ENCODE data around the gene CDC42BPB. TPM values are rescaled to one million over a fixed set of nuclear protein-coding genes. Genes with fewer than 3 reads are reported as not detected.

Gene CDC42BPB
- total and polyA plus RNA-seq, 2 of the 13 experiments (the other 11 are each of a cell fraction or from before 2014, with no cell fraction given): 19.7 to 32.3 TPM

DNA sequence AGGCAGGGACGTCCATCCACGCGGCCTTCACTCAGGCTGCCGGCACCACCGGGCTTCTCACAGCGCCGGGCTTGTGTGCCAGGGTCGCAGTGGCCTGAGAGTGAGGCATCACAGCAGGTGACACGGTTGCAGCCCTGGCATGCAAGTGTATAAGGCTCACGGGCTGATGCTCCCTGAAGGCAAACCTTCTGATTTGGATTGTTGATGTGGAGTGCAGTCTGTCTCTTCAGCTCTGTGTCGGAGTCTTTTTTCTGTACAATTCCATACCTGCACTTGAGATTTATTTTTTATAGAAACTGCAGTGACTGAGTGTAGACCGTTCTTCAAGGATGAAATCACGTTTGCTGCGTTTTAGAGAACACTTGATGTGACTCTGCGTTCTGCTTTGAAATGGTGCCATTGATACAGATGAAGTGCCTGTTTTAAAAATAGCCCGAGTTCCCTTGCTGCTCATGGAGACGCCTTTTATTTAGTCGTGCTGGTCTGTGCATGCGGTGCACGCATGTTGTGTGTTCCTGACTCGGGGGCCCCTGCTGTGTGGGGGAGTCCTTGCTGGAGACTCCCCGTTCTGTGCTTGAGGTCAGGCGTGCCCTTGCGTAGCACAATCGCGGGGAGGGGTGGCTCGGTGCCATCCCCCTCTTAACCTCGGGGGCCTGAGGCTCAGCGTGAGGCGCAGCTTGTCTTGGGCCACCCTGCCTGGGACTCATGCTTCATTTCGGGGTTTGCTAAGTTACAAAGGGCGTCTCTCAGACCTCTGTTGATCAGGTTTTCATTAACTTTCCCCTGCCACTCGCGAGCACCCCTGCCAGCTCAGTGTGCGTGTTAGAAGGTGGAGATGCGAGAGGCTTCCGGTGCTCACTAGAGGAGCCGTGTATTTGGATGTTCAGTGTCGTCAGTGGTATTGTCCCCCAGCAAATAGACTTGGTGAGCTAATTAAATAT, 156.4 kb downstream of the CDC42BPB start:
- POLR2A ChIA-PET: no interaction called here
- no peak overlapping the region for H3K27ac ChIP-seq (ENCODE audit: extremely low read length, insufficient read depth, low read length)
- H3K79me2 ChIP-seq (ENCODE audit: insufficient read depth, low read length): no peaks in the 10 kb centered on the region
- intact Hi-C loops (cut with micrococcal nuclease; ENCODE audit: unreplicated experiment) (no loop called here), in situ Hi-C loops (cut with HindIII; ENCODE audit: extremely low pct_ligation_motif_present, low pct_unique_long_range_greater_than_20kb) (no loop called here)
- ATAC-seq: no peak
- no peak for DNase-seq (ENCODE audit: low spot score)
- TF ChIP-seq ZSCAN25 (CRISPR knock-in tag; IDR thresholded peaks at IDR 0.05) (no peak), U2AF1 (optimal IDR thresholded peaks at IDR 0.05; ENCODE audit: low read depth, low read length) (no peak), MLLT10 (CRISPR knock-in tag; IDR thresholded peaks at IDR 0.05) (no peak), EED (CRISPR knock-in tag; IDR thresholded peaks at IDR 0.05) (no peak), MBNL3 (CRISPR knock-in tag; conservative IDR thresholded peaks at IDR 0.05) (no peak), REXO4 (CRISPR knock-in tag; IDR thresholded peaks at IDR 0.05; ENCODE audit: borderline replicate concordance) (no peak), TCF7 (IDR thresholded peaks at IDR 0.05; ENCODE audit: low read depth) (no peak)
- TF ChIP-seq, protein P1, sequence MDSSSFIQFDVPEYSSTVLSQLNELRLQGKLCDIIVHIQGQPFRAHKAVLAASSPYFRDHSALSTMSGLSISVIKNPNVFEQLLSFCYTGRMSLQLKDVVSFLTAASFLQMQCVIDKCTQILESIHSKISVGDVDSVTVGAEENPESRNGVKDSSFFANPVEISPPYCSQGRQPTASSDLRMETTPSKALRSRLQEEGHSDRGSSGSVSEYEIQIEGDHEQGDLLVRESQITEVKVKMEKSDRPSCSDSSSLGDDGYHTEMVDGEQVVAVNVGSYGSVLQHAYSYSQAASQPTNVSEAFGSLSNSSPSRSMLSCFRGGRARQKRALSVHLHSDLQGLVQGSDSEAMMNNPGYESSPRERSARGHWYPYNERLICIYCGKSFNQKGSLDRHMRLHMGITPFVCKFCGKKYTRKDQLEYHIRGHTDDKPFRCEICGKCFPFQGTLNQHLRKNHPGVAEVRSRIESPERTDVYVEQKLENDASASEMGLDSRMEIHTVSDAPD (CRISPR knock-in tag; IDR thresholded peaks at IDR 0.05): no peak
- TF ChIP-seq, protein P2, sequence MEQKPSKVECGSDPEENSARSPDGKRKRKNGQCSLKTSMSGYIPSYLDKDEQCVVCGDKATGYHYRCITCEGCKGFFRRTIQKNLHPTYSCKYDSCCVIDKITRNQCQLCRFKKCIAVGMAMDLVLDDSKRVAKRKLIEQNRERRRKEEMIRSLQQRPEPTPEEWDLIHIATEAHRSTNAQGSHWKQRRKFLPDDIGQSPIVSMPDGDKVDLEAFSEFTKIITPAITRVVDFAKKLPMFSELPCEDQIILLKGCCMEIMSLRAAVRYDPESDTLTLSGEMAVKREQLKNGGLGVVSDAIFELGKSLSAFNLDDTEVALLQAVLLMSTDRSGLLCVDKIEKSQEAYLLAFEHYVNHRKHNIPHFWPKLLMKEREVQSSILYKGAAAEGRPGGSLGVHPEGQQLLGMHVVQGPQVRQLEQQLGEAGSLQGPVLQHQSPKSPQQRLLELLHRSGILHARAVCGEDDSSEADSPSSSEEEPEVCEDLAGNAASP (CRISPR knock-in tag; IDR thresholded peaks at IDR 0.05; ENCODE audit: borderline replicate concordance): no peak
- TF ChIP-seq, protein P3, sequence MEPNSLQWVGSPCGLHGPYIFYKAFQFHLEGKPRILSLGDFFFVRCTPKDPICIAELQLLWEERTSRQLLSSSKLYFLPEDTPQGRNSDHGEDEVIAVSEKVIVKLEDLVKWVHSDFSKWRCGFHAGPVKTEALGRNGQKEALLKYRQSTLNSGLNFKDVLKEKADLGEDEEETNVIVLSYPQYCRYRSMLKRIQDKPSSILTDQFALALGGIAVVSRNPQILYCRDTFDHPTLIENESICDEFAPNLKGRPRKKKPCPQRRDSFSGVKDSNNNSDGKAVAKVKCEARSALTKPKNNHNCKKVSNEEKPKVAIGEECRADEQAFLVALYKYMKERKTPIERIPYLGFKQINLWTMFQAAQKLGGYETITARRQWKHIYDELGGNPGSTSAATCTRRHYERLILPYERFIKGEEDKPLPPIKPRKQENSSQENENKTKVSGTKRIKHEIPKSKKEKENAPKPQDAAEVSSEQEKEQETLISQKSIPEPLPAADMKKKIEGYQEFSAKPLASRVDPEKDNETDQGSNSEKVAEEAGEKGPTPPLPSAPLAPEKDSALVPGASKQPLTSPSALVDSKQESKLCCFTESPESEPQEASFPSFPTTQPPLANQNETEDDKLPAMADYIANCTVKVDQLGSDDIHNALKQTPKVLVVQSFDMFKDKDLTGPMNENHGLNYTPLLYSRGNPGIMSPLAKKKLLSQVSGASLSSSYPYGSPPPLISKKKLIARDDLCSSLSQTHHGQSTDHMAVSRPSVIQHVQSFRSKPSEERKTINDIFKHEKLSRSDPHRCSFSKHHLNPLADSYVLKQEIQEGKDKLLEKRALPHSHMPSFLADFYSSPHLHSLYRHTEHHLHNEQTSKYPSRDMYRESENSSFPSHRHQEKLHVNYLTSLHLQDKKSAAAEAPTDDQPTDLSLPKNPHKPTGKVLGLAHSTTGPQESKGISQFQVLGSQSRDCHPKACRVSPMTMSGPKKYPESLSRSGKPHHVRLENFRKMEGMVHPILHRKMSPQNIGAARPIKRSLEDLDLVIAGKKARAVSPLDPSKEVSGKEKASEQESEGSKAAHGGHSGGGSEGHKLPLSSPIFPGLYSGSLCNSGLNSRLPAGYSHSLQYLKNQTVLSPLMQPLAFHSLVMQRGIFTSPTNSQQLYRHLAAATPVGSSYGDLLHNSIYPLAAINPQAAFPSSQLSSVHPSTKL (CRISPR knock-in tag; IDR thresholded peaks at IDR 0.05): no peak
- WGBS (ENCODE audit: low lambda C conversion rate): 96% methylated on average over 37 of the region's 39 CpGs
- CTCF ChIA-PET (ENCODE audit: low intra/inter-chr PET ratio, low total read pairs): no interaction called here
- no peak for FAIRE-seq
- H3K4me3 ChIP-seq (replicated peaks in 1 of 3; ENCODE audit: insufficient read depth in 1 of 3, low read depth in 2 of 3, low read length in 3 of 3): no peak overlapping the region
- H3K36me3 ChIP-seq (replicated peaks in 1 of 2; ENCODE audit: control insufficient read depth in 1 of 2, insufficient read depth in 2 of 2, low read length in 2 of 2): peaks cover 2 to 11% of the 10 kb centered on the region in 2 experiments; a peak in 4 of 5 replicates
- no peaks in the 10 kb centered on the region for H3K27me3 ChIP-seq (ENCODE audit: control insufficient read depth in 1 of 2, insufficient read depth in 2 of 2, low read length in 2 of 2)
- no peaks in the 10 kb centered on the region for H3K9me3 ChIP-seq (ENCODE audit: low read length)
- no peak overlapping the region for H2AFZ ChIP-seq (ENCODE audit: low read length)
- no peak overlapping the region for H3K9ac ChIP-seq (ENCODE audit: insufficient read depth, low read depth, low read length)
- H4K20me1 ChIP-seq (ENCODE audit: insufficient read depth, low read length): no peaks in the 10 kb centered on the region
- no TSS peak for BruUV-seq (replicated peaks)
- H3K4me1 ChIP-seq (ENCODE audit: insufficient read depth, low read length): peaks cover 19% of the 10 kb centered on the region
- H3K4me2 ChIP-seq (ENCODE audit: low read depth, low read length): no peak overlapping the region
